K562 (cell line): Measurements from ENCODE around the gene LAMTOR4. TPM values are rescaled to one million over a fixed set of nuclear protein-coding genes. Genes with fewer than 3 reads are reported as not detected.
A peak's percentile ranks its signal among the peaks of the same experiment; 100 is the strongest.

Experiments
- CHCHD3 ChIP-seq: fragments of 250-450 bp; sonication (Bioruptor Pico); IDR thresholded peaks from 2 replicates; pipeline ENCODE4 v2.1.2; 2022; ENCODE audit warnings: mild to moderate bottlenecking
- CTCFL ChIP-seq: IDR thresholded peaks from 2 replicates; pipeline ENCODE4 v1.6.1; 2011; ENCODE audit warnings: borderline replicate concordance, low read depth, mild to moderate bottlenecking, moderate library complexity, low read length; ENCODE audit not compliant: insufficient read depth, poor library complexity, severe bottlenecking
- DMBX1 ChIP-seq: fragments of 250-450 bp; sonication (Bioruptor Pico); IDR thresholded peaks from 2 replicates; pipeline ENCODE4 v1.8.0; 2022; ENCODE audit warnings: inconsistent platforms, mild to moderate bottlenecking, moderate library complexity, borderline replicate concordance
- HOXB6 ChIP-seq: fragments of 250-450 bp; sonication (Bioruptor Pico); IDR thresholded peaks from 2 replicates; pipeline ENCODE4 v1.5.1; 2022; ENCODE audit warnings: mild to moderate bottlenecking, borderline replicate concordance
- PML ChIP-seq: IDR thresholded peaks from 2 replicates; pipeline ENCODE4 v1.6.1; 2012; ENCODE audit warnings: low read length, inconsistent platforms
- REST ChIP-seq, 2 experiments: fragments of 450-650 bp; formaldehyde crosslinking in 1 of 2; IDR thresholded peaks; 2 replicates each; pipeline versions ENCODE4 v1.4.0 to v1.6.1; 2014 to 2020; ENCODE audit warnings: mild to moderate bottlenecking in 2 of 2, borderline replicate concordance in 1 of 2, low read depth in 1 of 2
- TRIM25 ChIP-seq: fragments of 450-650 bp; IDR thresholded peaks from 2 replicates; pipeline ENCODE4 v1.7.0; 2016; ENCODE audit warnings: borderline replicate concordance
- ZNF589 ChIP-seq: fragments of 200-800 bp; sonication (Bioruptor generic); IDR thresholded peaks from 2 replicates; pipeline ENCODE4 v1.6.1; 2016; ENCODE audit warnings: low read depth, missing genetic modification characterization, missing compliant biosample characterization
- polyA plus RNA-seq, 8 experiments: library from polyadenylated mRNA; depleted of rRNA in 4 of 8; stranded (reverse) in 5 of 8; unstranded in 3 of 8; fragments of >200 nt; fragmentation: Nextera tagmentation in 2 of 8; fragmentation: Illumina TruSeq in 1 of 8; extraction: Ambion mirVana in 2 of 8; extraction: Trizol in 1 of 8; gene quantifications; 2 replicates each; pipeline versions ENCODE4 v1.2.1 to v1.2.3, GENCODE V29; 2011 to 2014; ENCODE audit warnings: inconsistent platforms in 1 of 8, missing spikeins in 1 of 8
- total RNA-seq, 7 experiments: library from RNA; depleted of rRNA in 6 of 7; stranded (reverse); fragments of >200 nt in 6 of 7; fragmentation: Illumina TruSeq in 2 of 7; extraction: Trizol in 2 of 7; gene quantifications; 2 replicates each; pipeline versions ENCODE4 v1.2.1 to v1.2.3, GENCODE V29; 2011 to 2021; ENCODE audit warnings: low replicate concordance in 1 of 7
- TF ChIP-seq, protein P1 (sequence below): fragments of 450-650 bp; IDR thresholded peaks from 2 replicates; pipeline ENCODE4 v1.6.1; 2016; ENCODE audit warnings: mild to moderate bottlenecking

Gene LAMTOR4
- total and polyA plus RNA-seq, 9 of the 15 experiments (the other 6 are each of a cell fraction or from before 2014, with no cell fraction given) = 79.6 to 314 (median 195) TPM

- TF ChIP-seq REST (IDR thresholded peaks at IDR 0.05; ENCODE audit: borderline replicate concordance) (no peak), REST (CRISPR knock-in tag; IDR thresholded peaks at IDR 0.05; ENCODE audit: low read depth) (peak; percentile 63; the same call in 1 of the 2 replicates), PML (peak; percentile 86), CHCHD3 (CRISPR knock-in tag) (0 out of 2 replicates have a peak, but pooled peaks have one; percentile 56), ZNF589 (CRISPR knock-in tag) (no peak), TRIM25 (no peak), HOXB6 (CRISPR knock-in tag) (0 out of 2 replicates have a peak, but pooled peaks have one; percentile 63), DMBX1 (CRISPR knock-in tag) (0 out of 2 replicates have a peak, but pooled peaks have one; percentile 16), CTCFL (peak; percentile 16)
- TF ChIP-seq, protein P1, sequence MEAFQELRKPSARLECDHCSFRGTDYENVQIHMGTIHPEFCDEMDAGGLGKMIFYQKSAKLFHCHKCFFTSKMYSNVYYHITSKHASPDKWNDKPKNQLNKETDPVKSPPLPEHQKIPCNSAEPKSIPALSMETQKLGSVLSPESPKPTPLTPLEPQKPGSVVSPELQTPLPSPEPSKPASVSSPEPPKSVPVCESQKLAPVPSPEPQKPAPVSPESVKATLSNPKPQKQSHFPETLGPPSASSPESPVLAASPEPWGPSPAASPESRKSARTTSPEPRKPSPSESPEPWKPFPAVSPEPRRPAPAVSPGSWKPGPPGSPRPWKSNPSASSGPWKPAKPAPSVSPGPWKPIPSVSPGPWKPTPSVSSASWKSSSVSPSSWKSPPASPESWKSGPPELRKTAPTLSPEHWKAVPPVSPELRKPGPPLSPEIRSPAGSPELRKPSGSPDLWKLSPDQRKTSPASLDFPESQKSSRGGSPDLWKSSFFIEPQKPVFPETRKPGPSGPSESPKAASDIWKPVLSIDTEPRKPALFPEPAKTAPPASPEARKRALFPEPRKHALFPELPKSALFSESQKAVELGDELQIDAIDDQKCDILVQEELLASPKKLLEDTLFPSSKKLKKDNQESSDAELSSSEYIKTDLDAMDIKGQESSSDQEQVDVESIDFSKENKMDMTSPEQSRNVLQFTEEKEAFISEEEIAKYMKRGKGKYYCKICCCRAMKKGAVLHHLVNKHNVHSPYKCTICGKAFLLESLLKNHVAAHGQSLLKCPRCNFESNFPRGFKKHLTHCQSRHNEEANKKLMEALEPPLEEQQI = 0 out of 2 replicates have a peak, but pooled peaks have one; percentile 64
Measured at GRCh38 chr7:100119072-100119969, 29.4 kb upstream of the LAMTOR4 start, which contains the start of the genes CNPY4 and TAF6 (continued).
